ELR (cell line): ENCODE data around the gene MAP1LC3B2.

Experiments used
- DNase-seq: peaks from one replicate; pipeline ENCODE4 v3.0.0-alpha.2; 2015; ENCODE audit warnings: low read depth

The MAP1LC3B2 gene

GRCh38 chr12:116559162-116559935 is at the start of gene MAP1LC3B2:
TSS of gene MAP1LC3B2 (plus strand) at chr12:116559381. CDS start at chr12:116575943, 16,562 bp downstream.
- DNase-seq, result peak; percentile 55

- DNase-seq, result no peak
Measured at GRCh38 chr12:116513944-116514343, 45.2 kb upstream of the MAP1LC3B2 start.

DNA sequence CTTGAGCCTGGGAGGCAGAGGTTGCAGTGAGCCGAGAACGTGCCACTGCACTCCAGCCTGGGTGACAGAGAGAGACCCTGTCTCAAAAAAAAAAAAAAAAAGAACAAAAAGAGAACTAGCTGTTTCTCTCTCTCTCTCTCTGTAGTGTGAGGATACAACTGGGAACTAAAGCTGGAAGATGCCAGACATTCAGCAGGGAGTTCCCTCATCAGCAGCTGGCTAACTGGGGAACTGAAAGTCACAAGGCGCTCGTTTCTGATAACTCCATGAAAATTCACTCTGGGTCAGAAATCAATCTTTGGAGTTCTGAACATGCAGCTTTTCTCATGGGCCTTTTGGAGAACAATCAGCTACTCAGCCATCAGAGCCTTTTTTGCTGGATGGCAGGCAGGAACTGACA is 43.5 kb upstream of the MAP1LC3B2 start:
- no peak for DNase-seq

DNA sequence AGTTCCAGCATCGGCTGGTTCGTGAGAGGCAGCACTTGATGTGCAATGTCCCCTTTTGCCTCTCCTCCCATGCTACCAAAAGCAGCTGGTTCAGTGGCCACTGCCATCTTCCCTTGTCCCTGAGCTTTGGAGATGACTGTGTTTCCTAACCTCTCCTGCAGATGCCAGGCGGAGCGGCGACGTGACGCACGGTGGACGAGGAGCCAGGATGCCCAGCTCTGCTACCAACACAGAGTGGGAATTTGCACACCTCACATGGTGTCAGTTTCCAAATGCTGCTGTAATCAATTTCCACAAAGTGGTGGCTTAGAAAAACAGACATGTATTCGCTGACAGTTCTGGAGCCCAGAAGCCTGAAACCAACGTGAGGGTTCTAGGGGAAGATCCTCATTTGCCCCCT is 42.5 kb upstream of the MAP1LC3B2 start:
- no peak for DNase-seq

DNA sequence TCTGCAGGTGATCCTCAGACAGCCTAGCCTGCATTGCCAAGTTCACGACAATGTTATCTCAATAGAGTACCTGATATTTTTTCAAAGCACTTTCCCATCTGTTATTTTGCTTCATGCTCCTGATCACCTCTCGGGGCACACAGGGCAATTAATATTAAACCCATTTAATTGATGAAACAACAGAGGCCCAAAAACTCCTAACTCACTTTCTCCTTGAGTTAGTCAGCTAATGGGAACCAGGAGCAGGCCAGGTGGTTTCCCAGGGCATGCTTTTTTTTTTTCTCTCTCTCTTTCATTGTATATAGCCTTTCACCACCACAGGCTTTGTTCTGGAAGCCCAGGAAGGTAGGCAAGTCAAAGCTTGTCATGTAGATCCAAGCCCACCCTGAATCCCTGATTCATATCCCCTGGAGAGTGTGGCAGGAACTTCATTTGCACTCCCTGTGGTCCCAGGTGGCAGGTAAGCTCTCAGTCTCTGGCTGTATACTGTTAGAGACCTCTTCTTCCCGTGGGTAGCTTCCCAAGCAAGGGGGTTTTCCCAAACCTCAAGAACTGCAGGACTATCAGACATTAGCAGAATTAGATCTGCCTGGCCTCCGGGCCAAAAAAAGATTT is 41.6 kb upstream of the MAP1LC3B2 start:
- no peak for DNase-seq

GRCh38 chr12:116520225-116520760 is 38.9 kb upstream of the MAP1LC3B2 start:
- DNase-seq, result no peak

DNA sequence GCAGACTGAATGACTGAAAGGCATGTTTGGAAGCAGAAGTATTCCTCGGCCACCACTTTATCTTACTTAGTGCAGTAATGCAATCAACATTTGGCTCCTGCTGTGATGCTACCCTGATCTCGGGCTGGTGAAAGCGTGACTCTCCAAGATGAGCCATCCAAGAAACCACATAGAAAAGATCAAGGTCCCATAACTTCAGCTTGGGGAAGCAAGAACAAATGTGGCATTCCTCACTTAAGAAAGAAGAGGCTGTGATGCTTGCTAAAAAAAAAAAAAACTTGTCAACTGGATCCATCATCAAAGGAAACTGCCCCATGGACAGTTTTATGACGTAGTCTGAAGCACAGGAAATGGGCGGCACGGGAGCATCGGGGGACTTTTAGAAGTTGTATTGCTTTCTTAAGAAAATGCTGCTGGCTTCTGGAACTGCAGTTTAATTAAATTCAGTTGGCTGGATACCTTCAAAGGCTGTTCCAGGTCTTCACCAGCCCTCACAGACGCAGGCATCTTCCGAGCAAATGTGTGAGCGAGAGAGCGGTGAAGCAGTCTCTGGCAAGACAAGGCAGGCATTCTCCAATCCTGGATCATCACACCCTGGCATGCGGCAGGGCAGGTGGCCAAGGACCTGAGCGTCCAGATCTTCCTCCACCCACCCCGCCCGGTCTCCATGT is 38.2 kb upstream of the MAP1LC3B2 start:
- peak; percentile 42 for DNase-seq

- no peak for DNase-seq
Measured at GRCh38 chr12:116524311-116524710, 34.9 kb upstream of the MAP1LC3B2 start.

GRCh38 chr12:116524964-116525379 is 34.2 kb upstream of the MAP1LC3B2 start:
- peak; percentile 77 for DNase-seq

- peak; percentile 94 for DNase-seq
Measured at GRCh38 chr12:116525418-116526001, 33.7 kb upstream of the MAP1LC3B2 start.

- peak; percentile 98 for DNase-seq
Measured at GRCh38 chr12:116528065-116528464, 31.1 kb upstream of the MAP1LC3B2 start.

GRCh38 chr12:116528498-116528897 is 30.7 kb upstream of the MAP1LC3B2 start:
- peak; percentile 74 for DNase-seq

DNA sequence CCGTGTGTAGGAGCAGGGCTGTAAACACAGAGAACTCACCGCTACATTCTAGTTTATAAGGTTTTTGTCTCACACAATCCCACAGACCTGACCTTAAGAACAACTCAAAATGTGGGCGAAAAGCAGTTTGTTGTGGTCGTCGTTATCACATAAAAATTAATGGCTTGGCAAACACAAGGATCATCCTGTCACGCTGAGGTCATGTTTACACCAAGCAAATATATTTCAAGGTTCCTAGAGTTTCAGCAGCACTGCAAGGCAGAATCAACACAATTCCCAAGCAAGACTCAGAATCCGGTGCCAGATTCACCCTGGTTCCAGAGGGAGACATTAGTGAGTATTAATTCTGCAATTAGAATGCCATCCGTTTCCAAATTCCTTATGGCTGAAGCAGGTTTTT is 30.1 kb upstream of the MAP1LC3B2 start:
- DNase-seq, result peak; percentile 67

- DNase-seq, result peak; percentile 50
Measured at GRCh38 chr12:116529686-116530085, 29.5 kb upstream of the MAP1LC3B2 start.

DNA sequence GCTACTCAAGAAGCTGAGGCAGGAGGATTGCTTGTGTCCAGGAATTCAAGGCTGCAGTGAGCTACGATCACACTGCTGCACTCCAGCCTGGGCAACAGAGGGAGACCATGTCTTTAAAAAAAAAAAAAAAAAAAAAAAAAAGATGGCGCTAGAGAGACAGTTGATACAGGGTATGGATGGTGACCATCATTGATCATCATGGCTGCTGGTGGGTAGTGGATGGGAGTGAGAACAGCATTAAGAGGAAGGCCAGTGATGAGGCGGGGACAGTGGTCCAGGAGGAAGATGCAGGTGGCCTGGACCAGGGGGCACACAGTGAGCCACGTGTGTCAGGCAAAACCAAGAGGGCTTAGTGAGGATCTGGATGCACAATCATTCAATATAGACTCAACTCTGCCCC is 26.8 kb upstream of the MAP1LC3B2 start:
- no peak for DNase-seq

DNA sequence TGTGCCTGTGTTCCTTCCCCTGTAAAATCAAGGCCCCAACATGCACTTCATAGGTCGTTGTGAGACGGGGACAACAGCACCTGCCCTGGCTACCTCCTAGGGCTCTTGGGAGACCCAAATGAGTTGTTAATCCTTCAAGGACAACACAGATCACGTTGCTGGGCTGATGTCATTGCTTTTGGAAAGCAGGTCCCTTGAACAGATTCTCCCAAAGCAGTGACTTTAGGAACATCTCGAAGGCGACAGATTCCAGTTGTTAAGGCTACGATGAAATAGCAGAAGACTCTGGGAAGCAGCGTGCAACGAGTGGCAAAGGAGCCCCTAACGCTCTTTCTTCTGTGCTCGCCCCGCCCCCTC is 26.2 kb upstream of the MAP1LC3B2 start:
- no peak for DNase-seq

- DNase-seq, result peak; percentile 83
Measured at GRCh38 chr12:116533343-116534251, 25.6 kb upstream of the MAP1LC3B2 start.

DNA sequence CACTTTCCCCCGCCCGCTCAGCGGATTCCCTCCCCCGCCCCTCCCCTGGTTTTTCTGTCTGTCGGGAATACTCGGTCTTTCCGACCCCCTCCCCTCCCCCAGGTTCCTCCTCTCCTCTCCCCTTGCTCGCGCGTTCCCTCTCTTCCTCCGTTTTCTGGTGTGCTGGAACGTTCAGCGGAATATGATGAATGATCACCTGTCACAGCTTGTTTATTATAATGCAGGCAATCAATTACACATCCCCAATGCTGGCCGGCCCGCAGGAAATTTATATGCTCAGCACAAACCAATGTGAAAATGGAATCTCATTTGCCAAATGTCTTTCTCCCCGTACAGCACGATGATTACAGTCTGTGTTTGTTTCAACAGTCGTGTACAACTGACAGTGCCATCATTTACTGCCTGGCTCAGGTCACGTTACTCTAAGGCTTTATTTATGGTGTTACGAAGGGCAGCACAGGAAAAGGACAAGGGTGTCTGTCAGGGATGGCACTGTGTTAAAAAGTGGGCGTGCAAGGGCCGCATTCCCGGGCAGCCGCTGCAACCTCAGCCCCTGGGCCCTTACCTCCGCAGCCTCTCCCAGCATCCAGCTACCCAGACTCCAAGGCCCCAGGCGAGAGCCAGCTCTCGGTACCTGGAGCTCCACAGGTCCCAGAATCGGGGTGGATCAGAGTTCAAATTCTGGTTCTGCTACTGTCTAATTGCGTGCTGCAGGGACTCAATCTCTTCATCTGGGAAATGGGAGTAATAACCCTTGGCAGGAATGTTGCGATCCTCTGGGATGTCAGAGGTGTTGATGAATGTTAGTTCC is 24.7 kb upstream of the MAP1LC3B2 start:
- peak; percentile 49 for DNase-seq

- DNase-seq, result no peak
Measured at GRCh38 chr12:116535241-116535640, 23.9 kb upstream of the MAP1LC3B2 start.

GRCh38 chr12:116537101-116537904 is 21.9 kb upstream of the MAP1LC3B2 start:
- no peak for DNase-seq
